Memory B cell (primary cell): ENCODE results near the gene RPS6KC1.
"Not testable (repeated sequence)": the region's sequence is repeated elsewhere in the genome, so short reads cannot be mapped to it uniquely, and the experiment has no call there.

Source experiments
- ATAC-seq: fragments of 150-1000 bp; cut with Tn5 transposase; 2 replicates; pipeline ENCODE4 v1.10.0; 2021; ENCODE audit warnings: low read depth, mild to moderate bottlenecking, moderate library complexity
- DNase-seq, 2 donors: peaks; one replicate each; pipeline ENCODE4 v3.0.0; 2022; ENCODE audit warnings: low spot score in 2 of 2
- H3K27ac Mint-ChIP-seq: one replicate; pipeline ENCODE4 v1.8.0; 2022; ENCODE audit warnings: mild to moderate bottlenecking, moderate library complexity, mixed read lengths
- H3K27me3 Mint-ChIP-seq: one replicate; pipeline ENCODE4 v1.8.0; 2022; ENCODE audit warnings: mixed read lengths
- H3K36me3 Mint-ChIP-seq: one replicate; pipeline ENCODE4 v1.8.0; 2022; ENCODE audit warnings: mild to moderate bottlenecking, mixed read lengths
- H3K4me1 Mint-ChIP-seq: one replicate; pipeline ENCODE4 v1.8.0; 2022; ENCODE audit warnings: mixed read lengths
- H3K4me3 Mint-ChIP-seq: one replicate; pipeline ENCODE4 v1.8.0; 2022; ENCODE audit warnings: mild to moderate bottlenecking, moderate library complexity, mixed read lengths
- H3K9me3 Mint-ChIP-seq: one replicate; pipeline ENCODE4 v1.8.0; 2022; ENCODE audit warnings: mixed read lengths

The RPS6KC1 gene

GRCh38 chr1:213292614-213293013 lies 241.6 kb downstream of the RPS6KC1 start:
- H3K9me3 Mint-ChIP-seq = peaks cover 5% of the 10 kb centered on the region
- peaks cover 5% of the 10 kb centered on the region for H3K36me3 Mint-ChIP-seq
- no peak for DNase-seq
- H3K27ac Mint-ChIP-seq = no peak overlapping the region
- no peak for ATAC-seq
- no peaks in the 10 kb centered on the region for H3K27me3 Mint-ChIP-seq
- no peaks in the 10 kb centered on the region for H3K4me1 Mint-ChIP-seq
- no peak overlapping the region for H3K4me3 Mint-ChIP-seq

GRCh38 chr1:213295860-213296259 lies 244.8 kb downstream of the RPS6KC1 start:
- H3K4me1 Mint-ChIP-seq = no peaks in the 10 kb centered on the region
- DNase-seq = no peak

DNA sequence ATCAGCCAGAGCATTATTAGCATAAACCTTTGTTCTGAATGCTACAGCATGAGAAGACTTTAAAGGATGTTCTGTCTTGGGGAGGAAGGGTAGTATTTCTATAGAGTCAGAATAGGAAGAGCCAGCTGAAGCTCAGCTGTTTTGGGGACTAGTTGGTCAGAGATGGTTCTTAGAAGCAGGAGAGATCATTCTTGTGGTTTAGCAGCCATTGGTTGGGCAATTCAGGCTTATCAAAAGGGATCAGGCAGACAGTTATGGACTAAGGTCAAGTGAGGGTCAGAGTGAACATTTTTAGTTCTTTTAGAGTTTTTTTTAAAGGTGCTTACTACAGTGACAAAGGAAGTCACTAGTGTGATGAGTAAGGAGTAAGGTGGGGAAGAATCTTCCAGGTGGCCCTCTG lies 245.5 kb downstream of the RPS6KC1 start:
- Mint-ChIP-seq H3K36me3 (peaks cover 8% of the 10 kb centered on the region), H3K9me3 (peaks cover 5% of the 10 kb centered on the region), H3K27me3 (no peaks in the 10 kb centered on the region), H3K27ac (no peak overlapping the region), H3K4me3 (no peak overlapping the region), H3K4me1 (no peaks in the 10 kb centered on the region)
- ATAC-seq = no peak
- DNase-seq = no peak

More at GRCh38 chr1:213295860-213296259, 244.8 kb downstream of the RPS6KC1 start:
- ATAC-seq = no peak
- Mint-ChIP-seq H3K4me3 (no peak overlapping the region), H3K27me3 (no peaks in the 10 kb centered on the region), H3K36me3 (peaks cover 8% of the 10 kb centered on the region), H3K27ac (no peak overlapping the region), H3K9me3 (peaks cover 5% of the 10 kb centered on the region)

- no peaks in the 10 kb centered on the region for H3K4me1 Mint-ChIP-seq
Observed at GRCh38 chr1:213297021-213297420, 246.0 kb downstream of the RPS6KC1 start.

DNA sequence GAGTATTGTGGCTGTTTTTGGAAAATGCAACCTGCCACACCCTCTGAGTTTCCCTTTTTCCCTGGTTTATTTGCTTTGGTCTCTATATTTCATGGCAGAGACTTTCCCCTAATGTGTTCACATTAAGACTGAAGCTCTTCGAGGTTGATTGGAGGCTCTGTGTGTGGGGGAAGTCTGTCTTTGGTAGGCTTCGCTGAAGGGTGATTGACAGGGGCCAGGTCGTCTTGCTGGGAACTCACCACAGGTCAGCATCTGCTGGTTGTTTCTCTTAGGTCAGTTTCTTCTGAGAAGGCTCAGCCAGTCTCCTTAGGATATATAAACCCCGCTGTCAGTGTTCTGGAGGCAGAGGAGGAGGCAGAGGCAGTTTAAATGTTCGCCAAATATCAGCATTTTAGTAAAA lies 249.4 kb downstream of the RPS6KC1 start:
- H3K27ac Mint-ChIP-seq = no peak overlapping the region
- H3K9me3 Mint-ChIP-seq = peaks cover 5% of the 10 kb centered on the region
- ATAC-seq (no peak), DNase-seq (no peak)
- H3K27me3 Mint-ChIP-seq = no peaks in the 10 kb centered on the region
- peaks cover 8% of the 10 kb centered on the region for H3K36me3 Mint-ChIP-seq
- no peak overlapping the region for H3K4me3 Mint-ChIP-seq
- no peaks in the 10 kb centered on the region for H3K4me1 Mint-ChIP-seq

More at GRCh38 chr1:213297021-213297420, 246.0 kb downstream of the RPS6KC1 start:
- Mint-ChIP-seq H3K27me3 (no peaks in the 10 kb centered on the region), H3K36me3 (peaks cover 8% of the 10 kb centered on the region), H3K27ac (no peak overlapping the region), H3K9me3 (peaks cover 5% of the 10 kb centered on the region), H3K4me3 (no peak overlapping the region)
- DNase-seq = no peak
- no peak for ATAC-seq

DNA sequence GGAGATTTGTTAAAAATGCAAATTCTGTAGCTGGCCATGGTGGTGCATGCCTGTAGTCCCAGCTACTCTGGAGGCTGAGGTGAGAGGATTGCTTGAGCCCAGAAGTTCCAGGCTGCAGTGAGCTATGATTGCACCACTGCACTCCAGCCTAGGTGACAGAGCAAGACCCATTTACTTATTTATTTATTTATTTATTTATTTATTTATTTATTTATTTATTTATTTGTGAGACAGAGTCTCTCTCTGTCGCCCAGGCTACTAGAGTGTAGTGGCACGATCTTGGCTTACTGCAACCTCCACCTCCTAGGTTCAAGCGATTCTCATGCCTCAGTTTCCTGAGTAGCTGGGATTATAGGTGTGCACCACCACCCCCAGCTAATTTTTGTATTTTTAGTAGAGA lies 250.5 kb downstream of the RPS6KC1 start:
- H3K27ac Mint-ChIP-seq, H3K4me1 Mint-ChIP-seq, H3K4me3 Mint-ChIP-seq, DNase-seq, ATAC-seq, H3K27me3 Mint-ChIP-seq, H3K36me3 Mint-ChIP-seq, H3K9me3 Mint-ChIP-seq: not testable (repeated sequence)

GRCh38 chr1:213303286-213303685 lies 252.2 kb downstream of the RPS6KC1 start:
- DNase-seq = no peak

DNA sequence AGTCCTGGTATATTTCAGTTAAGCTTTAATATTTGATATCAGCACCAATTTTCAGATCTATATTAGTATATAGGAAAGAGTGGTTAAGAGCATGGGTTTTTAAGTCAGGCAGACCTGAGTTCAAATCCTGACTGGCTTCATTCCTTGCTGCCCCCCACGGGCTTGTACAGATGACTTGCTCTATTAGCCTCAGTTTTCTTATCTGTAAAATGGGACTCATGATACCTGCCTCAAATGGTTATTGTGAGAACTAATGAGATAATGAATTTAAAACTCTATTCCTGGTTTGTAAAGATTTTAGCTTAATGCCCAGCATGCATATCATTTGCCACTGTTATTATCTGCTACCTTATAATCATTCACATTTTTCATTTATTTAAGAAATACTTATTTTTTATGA lies 264.5 kb downstream of the RPS6KC1 start:
- H3K36me3 Mint-ChIP-seq = no peaks in the 10 kb centered on the region
- no peaks in the 10 kb centered on the region for H3K9me3 Mint-ChIP-seq
- H3K27me3 Mint-ChIP-seq = peaks cover 6% of the 10 kb centered on the region
- H3K4me3 Mint-ChIP-seq = no peak overlapping the region
- DNase-seq (no peak), ATAC-seq (no peak)
- H3K4me1 Mint-ChIP-seq = no peaks in the 10 kb centered on the region
- H3K27ac Mint-ChIP-seq = no peak overlapping the region

More at GRCh38 chr1:213303286-213303685, 252.2 kb downstream of the RPS6KC1 start:
- H3K9me3 Mint-ChIP-seq = no peaks in the 10 kb centered on the region
- no peaks in the 10 kb centered on the region for H3K4me1 Mint-ChIP-seq
- H3K27ac Mint-ChIP-seq = no peak overlapping the region
- H3K36me3 Mint-ChIP-seq = peaks cover 2% of the 10 kb centered on the region
- no peak for ATAC-seq
- H3K4me3 Mint-ChIP-seq = no peak overlapping the region
- H3K27me3 Mint-ChIP-seq = no peaks in the 10 kb centered on the region

- H3K36me3 Mint-ChIP-seq, H3K4me1 Mint-ChIP-seq, H3K27ac Mint-ChIP-seq, H3K9me3 Mint-ChIP-seq, ATAC-seq, DNase-seq, H3K4me3 Mint-ChIP-seq, H3K27me3 Mint-ChIP-seq: not testable (repeated sequence)
Observed at GRCh38 chr1:213318458-213318857, 267.4 kb downstream of the RPS6KC1 start.

DNA sequence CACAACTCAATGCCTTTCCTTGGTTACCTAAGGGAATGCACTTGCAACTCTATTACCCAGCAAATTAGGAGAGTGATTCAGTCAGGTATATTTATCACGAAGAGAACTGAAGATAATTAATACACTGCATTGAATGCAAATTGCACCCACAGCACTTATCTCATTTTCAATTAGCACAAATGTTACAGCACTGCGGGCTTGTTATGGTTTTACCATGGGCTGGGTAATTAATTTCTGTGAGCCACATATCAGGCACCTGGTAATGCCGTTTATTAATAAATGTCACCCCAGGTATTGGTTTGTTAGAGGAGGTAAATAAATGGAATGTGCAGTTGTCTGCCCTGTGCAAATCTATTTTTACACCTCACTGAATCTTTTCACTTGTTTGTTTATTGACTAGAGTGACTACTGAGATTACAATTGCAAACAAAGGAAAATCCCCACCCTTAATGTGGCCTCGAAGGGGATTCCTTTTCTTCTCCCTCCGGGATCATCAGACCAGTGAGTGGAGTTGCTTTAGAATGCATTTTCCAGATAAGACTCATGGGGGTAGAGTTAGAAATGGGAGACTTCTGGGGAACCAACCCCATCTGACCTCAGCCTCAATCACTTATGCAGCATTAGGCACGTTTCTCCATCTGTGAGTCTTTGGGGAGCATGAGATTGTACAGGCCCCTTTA lies 269.3 kb downstream of the RPS6KC1 start:
- H3K4me3 Mint-ChIP-seq = no peak overlapping the region
- DNase-seq (no peak), ATAC-seq (no peak)
- H3K27ac Mint-ChIP-seq = no peak overlapping the region
- peaks cover 3% of the 10 kb centered on the region for H3K9me3 Mint-ChIP-seq
- H3K36me3 Mint-ChIP-seq = no peaks in the 10 kb centered on the region
- no peaks in the 10 kb centered on the region for H3K4me1 Mint-ChIP-seq
- H3K27me3 Mint-ChIP-seq = peaks cover 2% of the 10 kb centered on the region
